ENCODE data around the gene MAPK9. TPM values are rescaled to one million over a fixed set of nuclear protein-coding genes. Genes with fewer than 3 reads are reported as not detected.
A peak's percentile ranks its signal among the peaks of the same experiment; 100 is the strongest.
"Not testable (repeated sequence)": the region's sequence is repeated elsewhere in the genome, so short reads cannot be mapped to it uniquely, and the experiment has no call there.

The MAPK9 gene
- total RNA-seq, 1 donor from 2014 or later: 32.5 TPM

GRCh38 chr5:180326989-180327565 is 35.2 kb upstream of the MAPK9 start:
- DNase-seq: no peak

- DNase-seq: peak; percentile 83
These were observed 32.7 kb upstream of the MAPK9 start for GRCh38 chr5:180324601-180324950.

GRCh38 chr5:180323941-180324600 is 32.2 kb upstream of the MAPK9 start:
- peak; percentile 25 for DNase-seq

- no peak for DNase-seq
These were observed 31.3 kb upstream of the MAPK9 start for GRCh38 chr5:180323160-180323559.

- DNase-seq: no peak
These were observed 26.7 kb upstream of the MAPK9 start for GRCh38 chr5:180318456-180319089.

GRCh38 chr5:180316586-180316985 is 24.7 kb upstream of the MAPK9 start:
- DNase-seq: no peak

- DNase-seq: peak; percentile 61
These were observed 23.9 kb upstream of the MAPK9 start for GRCh38 chr5:180315762-180316212.

- peak; percentile 67 for DNase-seq
These were observed 22.0 kb upstream of the MAPK9 start for GRCh38 chr5:180313677-180314505.

GRCh38 chr5:180311216-180311615 is 19.3 kb upstream of the MAPK9 start:
- peak; percentile 76 for DNase-seq

GRCh38 chr5:180306796-180307195 is 14.9 kb upstream of the MAPK9 start:
- DNase-seq: no peak

- no peak for DNase-seq
These were observed 13.6 kb upstream of the MAPK9 start for GRCh38 chr5:180305481-180305880.

- no peak for DNase-seq
These were observed 12.8 kb upstream of the MAPK9 start for GRCh38 chr5:180304431-180305375.

GRCh38 chr5:180304016-180304292 is 12.1 kb upstream of the MAPK9 start:
- DNase-seq: no peak

- no peak for DNase-seq
These were observed 11.5 kb upstream of the MAPK9 start for GRCh38 chr5:180303226-180304015.

GRCh38 chr5:180302256-180302655 is 10.4 kb upstream of the MAPK9 start:
- no peak for DNase-seq

GRCh38 chr5:180301253-180301652 is 9.4 kb upstream of the MAPK9 start:
- no peak for DNase-seq

- DNase-seq: no peak
These were observed 7.6 kb upstream of the MAPK9 start for GRCh38 chr5:180299526-180299925.

- DNase-seq: not testable (repeated sequence)
These were observed 7.1 kb upstream of the MAPK9 start for GRCh38 chr5:180299014-180299413.

- no peak for DNase-seq
These were observed 5.9 kb upstream of the MAPK9 start for GRCh38 chr5:180297587-180298282.

GRCh38 chr5:180296771-180297170 is 4.9 kb upstream of the MAPK9 start:
- DNase-seq: no peak

Measured in tongue (tissue), 2 donors.